Epidermal melanocyte (primary cell): ENCODE results near the gene SPANXD.
"Not testable (repeated sequence)": the region's sequence is repeated elsewhere in the genome, so short reads cannot be mapped to it uniquely, and the experiment has no call there.

ENCODE experiments used
- DNase-seq: peaks from one replicate; pipeline ENCODE4 v3.0.0; 2011; ENCODE audit warnings: low spot score; ENCODE audit not compliant: insufficient read length

SPANXD gene

GRCh38 chrX:141698639-141699038 is at the start of gene SPANXD:
TSS of gene SPANXD (minus strand) at chrX:141698739. CDS start at chrX:141698405, 334 bp downstream.
- not testable (repeated sequence) for DNase-seq

- DNase-seq, result no peak
These were observed 44.1 kb upstream of the SPANXD start for GRCh38 chrX:141742666-141743065.

DNA sequence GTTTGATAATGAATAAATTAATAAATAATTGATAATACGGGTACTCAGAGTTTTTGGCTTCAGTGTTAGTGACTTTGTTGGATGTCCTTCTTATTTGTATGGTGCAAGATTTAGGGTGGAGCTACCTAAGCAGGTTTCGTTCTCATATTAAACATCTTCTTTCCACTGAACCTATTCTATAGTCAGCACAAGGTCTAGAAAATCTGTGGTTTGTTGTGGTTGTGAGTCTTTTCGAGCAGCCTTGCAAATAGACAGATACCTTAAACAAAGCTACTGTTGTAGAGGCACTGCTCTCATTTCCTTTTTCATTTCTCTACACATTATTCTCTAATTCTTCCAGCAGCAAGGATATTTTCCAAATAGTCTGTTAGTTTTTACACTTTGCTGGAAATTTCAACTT is 38.1 kb upstream of the SPANXD start:
- no peak for DNase-seq

DNA sequence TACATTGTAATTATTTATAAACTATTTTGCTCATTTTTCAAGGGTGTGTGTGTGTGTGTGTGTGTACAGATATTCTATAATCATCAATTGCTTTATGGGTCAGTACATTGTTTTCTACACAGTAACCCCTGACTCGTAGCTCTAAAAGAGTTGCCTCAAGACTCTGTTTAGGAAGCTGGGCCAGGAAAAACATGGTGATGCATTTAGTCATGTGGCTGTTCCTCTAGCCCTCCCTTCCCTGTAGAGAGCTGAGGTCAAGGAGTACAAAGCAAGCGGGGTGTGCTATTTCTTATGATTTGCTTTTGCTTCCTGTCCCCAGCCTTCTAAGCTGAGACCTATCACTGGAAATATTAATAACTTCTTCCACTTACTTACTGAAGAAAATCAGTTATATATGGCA is 34.8 kb upstream of the SPANXD start:
- DNase-seq, result no peak

DNA sequence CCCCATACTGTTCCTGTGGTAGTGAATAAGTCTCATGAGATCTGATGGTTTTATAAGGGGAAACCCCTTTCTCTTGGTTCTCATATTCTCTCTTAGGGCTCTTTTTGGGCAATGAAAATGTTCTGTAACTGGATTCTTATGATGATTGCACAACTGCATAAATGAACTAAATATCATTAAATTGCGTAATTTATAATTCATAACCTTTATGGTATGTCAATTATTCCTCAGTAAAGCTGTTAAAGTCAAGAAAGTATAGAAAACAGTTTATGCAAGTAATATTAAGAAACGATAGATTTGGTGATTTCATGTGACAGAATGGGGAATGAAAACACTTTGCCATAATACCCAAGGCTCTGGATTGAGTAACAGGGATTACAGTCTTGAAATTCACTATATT is 33.5 kb upstream of the SPANXD start:
- DNase-seq, result no peak

DNA sequence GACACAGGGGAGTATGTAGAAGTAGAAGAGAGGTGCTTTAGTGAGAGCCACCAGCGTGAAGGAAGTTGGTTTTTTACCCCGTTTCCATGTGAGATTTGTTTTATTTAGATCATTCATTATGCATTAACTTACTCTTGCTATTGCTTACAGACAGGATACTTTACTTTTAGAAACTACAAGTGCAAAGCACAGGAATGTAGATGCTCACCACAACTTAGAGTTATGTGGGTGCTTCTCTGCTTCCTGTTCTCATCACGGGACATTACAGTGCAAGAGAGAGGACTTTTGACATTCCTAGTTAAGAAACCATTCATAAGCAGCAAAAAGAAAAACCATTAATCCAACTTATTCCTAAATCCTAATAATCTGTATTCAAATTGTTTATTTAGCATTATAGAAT is 25.6 kb upstream of the SPANXD start:
- DNase-seq, result no peak

- no peak for DNase-seq
These were observed 16.1 kb upstream of the SPANXD start for GRCh38 chrX:141714680-141715079.

- DNase-seq, result no peak
These were observed 2.5 kb upstream of the SPANXD start for GRCh38 chrX:141701072-141701471.

DNA sequence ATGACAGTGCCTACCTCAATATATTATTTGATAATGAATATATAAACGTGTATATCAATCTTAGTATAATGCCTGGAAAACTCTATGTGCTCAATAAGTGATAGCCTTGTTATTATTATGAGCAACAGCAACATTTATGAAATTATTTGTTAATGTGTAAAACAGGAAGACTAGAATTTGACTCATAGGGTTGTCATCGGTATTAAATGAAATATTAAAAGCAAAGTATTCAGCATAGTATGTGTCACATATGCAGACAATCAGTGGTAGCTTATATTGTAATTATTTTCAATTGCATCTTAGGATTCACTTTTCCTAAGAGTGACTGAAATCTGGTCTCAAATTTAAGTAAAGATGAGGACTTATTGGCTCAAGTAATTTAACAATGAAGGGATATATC is 24.6 kb downstream of the SPANXD start:
- no peak for DNase-seq

DNA sequence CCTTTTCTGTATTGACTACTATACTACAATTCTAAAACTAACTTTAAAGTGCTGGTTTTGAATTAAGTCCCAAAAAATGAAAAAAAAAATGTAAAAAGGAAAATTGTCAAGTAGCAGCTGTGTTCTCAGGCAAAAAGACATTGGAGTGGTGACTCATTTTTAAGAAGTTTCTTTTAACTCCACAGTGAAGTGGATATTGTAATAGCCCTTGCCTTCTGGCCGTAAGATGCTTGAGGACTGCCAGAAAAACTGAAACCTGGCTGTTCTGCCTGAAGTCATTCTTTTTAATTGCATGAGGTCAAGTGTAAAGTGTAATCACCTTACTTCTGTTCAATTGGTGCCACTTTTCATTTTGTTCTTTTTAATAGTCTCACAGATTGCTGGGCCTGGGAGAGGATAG is 28.9 kb downstream of the SPANXD start:
- no peak for DNase-seq

GRCh38 chrX:141668371-141668770 is 30.2 kb downstream of the SPANXD start:
- no peak for DNase-seq

GRCh38 chrX:141662781-141663180 is 35.8 kb downstream of the SPANXD start:
- no peak for DNase-seq

GRCh38 chrX:141652286-141652685 is 46.3 kb downstream of the SPANXD start:
- DNase-seq, result no peak
